HCT116 (cell line): ENCODE measurements around the gene NSMCE1.

Experiments
- CEBPB ChIP-seq: IDR thresholded peaks from 2 replicates; pipeline ENCODE4 v1.6.1; 2012; ENCODE audit warnings: low read depth
- CTCF ChIP-seq, 3 experiments: fragments of 200-600 bp in 1 of 3; sonication (generic) in 1 of 3; IDR thresholded peaks in 2 of 3; conservative IDR thresholded peaks in 1 of 3; 2 replicates each; pipeline ENCODE4 v1.5.1; 2012 to 2017; ENCODE audit warnings: low read depth in 2 of 3, low read length in 2 of 3, antibody characterized with exemption in 1 of 3, borderline replicate concordance in 1 of 3, control low read depth in 1 of 3, mild to moderate bottlenecking in 1 of 3, mixed read lengths in 1 of 3, mixed run types in 1 of 3, moderate library complexity in 1 of 3; ENCODE audit not compliant: insufficient read depth in 1 of 3
- EZH2 ChIP-seq: fragments of 200-600 bp; sonication (generic); IDR thresholded peaks from 2 replicates; pipeline ENCODE4 v1.6.1; 2017; ENCODE audit warnings: antibody characterized with exemption, mixed run types
- POLR2A ChIP-seq: IDR thresholded peaks from 2 replicates; pipeline ENCODE4 v1.7.0; 2011; ENCODE audit warnings: borderline replicate concordance; ENCODE audit not compliant: insufficient read depth, insufficient read length; ENCODE audit errors: extremely low read depth
- REST ChIP-seq: IDR thresholded peaks from 2 replicates; pipeline ENCODE4 v1.6.1; 2012; ENCODE audit warnings: low read depth
- YY1 ChIP-seq: IDR thresholded peaks from 2 replicates; pipeline ENCODE4 v1.6.1; 2011; ENCODE audit warnings: low read length, low read depth, moderate library complexity, mild to moderate bottlenecking; ENCODE audit not compliant: insufficient replicate concordance; ENCODE audit errors: extremely low read depth
- ZFX ChIP-seq: fragments of 450-650 bp; IDR thresholded peaks from 2 replicates; pipeline ENCODE4 v1.6.1; 2017

DNA sequence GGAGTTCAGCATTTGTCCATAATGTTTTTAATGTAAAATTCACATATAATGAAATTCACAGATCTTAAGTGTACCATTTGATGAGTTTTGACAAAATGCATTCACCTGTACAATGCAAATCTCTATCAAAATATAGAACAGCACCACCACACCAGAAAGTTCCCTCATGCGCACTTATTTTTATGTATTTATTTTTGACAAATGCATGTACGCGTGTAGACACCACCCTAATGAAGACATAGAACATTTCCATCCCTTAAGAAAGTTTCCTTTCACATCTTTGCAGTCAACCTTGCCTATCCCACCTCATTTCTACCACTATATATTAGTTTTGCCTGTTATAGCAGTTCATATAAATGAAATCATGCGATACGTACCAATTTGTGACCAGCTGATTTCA, 29.6 kb upstream of the NSMCE1 start:
- TF ChIP-seq REST, result no peak
- no peak for TF ChIP-seq CTCF (IDR thresholded peaks at IDR 0.05 in 2 of 3, conservative IDR thresholded peaks at IDR 0.05 in 1 of 3; ENCODE audit: borderline replicate concordance in 1 of 3, insufficient read depth in 1 of 3, low read depth in 2 of 3, low read length in 2 of 3)
- no peak for TF ChIP-seq EZH2
- no peak for TF ChIP-seq POLR2A
- TF ChIP-seq ZFX, result no peak
- TF ChIP-seq CEBPB, result no peak
- no peak for TF ChIP-seq YY1
